GM18861 (cell line): ENCODE measurements around the gene DNLZ.
"Not testable (repeated sequence)": the region's sequence is repeated elsewhere in the genome, so short reads cannot be mapped to it uniquely, and the experiment has no call there.

ENCODE experiments used
- ATAC-seq: cut with Tn5 transposase; IDR thresholded peaks from one replicate; pipeline ENCODE4 v1.9.1; 2021; ENCODE audit not compliant: unreplicated experiment

Gene DNLZ

DNA sequence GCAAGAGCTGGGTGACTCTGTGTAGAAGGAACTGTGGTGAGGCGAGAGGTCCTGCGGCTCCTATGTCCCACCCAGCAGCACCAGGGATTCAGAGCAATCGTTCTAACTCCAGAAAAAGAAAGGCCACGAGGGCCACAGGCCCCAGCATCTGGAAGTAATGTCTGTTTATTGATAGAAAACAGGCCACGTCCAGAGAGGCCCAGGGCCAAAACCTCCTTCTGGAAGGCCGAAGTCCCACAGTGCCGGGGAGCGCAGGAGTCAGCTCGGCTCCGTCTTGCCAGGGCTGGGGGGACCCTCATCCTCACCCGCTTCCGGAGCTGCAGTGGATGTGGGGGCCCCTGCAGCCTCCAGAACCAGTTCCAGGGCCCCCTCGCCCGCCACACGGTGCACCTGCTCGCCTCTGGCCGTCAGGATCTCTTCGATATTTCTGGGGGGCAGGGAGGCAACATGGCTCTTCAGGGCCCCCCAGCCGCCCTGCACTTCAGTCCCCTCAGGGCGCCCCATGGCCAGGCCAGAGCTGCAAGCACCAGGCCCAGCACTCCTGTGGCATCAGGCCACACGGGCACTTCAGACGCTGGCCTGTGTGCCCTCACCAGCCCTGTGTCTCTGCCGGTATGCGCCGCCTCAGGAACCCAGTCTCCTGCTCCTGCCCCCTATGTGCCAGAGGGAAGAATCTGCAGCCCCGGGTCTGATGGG lies 1.6 kb downstream of the DNLZ start:
- ATAC-seq, result no peak

DNA sequence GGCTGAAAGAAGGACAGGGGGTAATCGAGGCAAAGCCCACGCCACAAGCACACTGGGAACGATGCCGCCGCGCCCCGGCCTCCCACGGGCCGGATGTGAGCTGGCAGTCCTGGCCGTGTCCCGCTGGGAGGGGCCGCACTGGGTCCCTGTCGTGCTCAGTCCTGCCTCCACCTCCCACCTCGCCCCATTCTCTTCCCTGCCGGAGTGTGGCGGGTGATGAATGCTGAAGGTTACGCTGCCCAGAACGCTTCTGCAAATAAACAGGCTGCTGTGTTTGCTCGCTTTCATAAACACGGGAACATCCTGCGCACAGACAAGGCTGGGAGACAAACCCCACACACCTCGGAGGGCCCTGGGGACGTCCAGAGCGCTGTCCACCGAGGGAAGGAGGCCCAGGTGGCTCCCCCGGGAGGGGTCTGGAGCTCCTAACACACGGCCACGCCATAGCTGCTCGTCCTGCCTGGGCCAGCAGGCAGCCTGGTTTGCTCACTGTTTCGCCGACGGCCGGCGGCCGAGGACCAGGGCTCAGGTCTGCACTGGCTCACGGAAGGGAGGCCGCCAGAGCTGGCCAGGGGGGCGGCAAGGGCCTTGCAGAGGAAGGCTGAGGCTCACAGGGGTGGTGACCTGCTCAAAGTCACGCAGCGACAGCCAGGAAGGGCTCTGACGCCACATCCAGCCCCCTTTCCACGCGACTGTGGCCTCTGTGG lies 2.3 kb downstream of the DNLZ start:
- no peak for ATAC-seq

DNA sequence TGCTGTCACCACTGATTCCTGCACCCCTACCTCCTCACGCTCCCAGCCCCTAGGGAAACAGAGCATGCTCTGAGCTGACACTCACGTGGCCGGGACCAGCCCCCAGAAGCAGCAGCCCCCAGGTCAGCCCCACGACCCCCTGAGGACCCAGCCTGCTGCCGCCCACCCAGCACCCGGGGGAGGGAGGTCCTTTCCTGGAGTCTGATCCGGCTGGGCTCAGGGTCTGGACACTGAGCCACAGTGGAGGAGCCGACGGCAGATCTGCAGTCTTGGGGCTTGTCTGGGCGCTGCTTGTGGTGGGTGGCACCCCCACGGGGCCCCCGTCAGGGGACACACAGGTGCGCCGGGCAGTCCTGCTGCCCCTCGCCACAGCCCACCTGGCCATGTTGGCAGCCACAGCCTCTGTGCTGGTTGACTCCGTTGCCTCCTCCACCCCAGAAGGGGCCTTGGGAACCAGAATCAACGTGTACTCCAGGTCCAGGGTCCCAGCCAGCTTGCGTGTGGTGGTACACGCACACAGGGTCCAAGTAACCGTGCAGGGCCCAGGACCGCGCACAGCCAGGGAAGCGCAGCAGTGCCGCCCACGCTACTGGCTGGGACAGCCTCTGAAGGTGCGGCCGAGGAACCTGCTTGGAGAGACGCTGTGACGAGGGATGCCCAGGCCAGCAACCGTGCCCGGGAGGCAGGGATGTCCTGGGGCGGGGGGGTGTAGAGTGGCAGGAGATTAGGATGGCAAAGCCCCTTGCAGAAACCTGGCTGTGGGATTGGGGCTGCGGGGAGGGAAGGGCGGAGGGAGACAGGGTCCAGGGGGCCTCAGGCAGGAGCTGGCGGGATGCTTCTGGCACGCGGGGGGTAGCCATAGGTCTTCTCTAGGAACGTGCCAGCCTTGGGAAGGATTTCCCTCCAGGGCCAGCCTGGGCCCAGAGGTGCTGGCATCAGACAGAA lies 3.5 kb downstream of the DNLZ start:
- no peak for ATAC-seq

DNA sequence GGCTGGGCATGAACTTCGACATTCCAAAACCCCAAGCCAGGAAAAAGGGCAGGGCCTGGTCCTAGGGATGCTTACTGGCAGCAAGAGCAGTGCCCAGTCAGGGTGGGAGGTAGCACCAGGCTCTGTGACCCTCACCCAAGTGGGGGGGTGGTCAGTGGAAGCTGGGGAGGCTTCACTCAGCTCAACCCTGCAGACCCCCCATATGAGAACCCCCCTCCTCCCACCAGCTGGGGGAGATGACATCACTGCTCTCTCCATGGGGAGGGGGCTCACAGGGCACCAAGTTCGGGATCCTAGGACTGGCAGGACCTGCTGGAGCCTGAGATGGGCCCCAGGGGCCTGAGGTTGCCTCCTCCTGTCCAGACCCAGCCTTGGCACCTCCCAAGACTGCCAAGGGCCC lies 4.7 kb downstream of the DNLZ start:
- ATAC-seq, result no peak

DNA sequence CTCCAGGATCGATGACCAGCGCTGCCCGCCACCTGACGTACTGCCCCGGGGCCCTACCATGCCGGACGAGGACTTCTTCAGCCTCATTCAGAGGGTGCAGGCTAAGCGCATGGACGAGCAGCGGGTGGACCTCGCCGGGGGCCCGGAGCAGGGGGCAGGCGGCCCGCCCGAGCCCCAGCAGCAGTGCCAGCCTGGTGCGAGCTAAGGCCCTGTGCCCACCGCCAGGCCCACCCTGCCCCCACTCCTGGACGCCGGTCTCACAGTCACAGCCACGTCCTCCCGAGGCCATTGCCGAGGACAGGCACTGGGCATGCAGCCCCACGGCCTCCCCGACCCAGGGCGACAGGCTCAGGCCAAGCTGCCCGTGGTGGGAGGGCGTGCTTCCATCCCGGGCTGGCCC lies 5.5 kb downstream of the DNLZ start:
- ATAC-seq, result no peak

DNA sequence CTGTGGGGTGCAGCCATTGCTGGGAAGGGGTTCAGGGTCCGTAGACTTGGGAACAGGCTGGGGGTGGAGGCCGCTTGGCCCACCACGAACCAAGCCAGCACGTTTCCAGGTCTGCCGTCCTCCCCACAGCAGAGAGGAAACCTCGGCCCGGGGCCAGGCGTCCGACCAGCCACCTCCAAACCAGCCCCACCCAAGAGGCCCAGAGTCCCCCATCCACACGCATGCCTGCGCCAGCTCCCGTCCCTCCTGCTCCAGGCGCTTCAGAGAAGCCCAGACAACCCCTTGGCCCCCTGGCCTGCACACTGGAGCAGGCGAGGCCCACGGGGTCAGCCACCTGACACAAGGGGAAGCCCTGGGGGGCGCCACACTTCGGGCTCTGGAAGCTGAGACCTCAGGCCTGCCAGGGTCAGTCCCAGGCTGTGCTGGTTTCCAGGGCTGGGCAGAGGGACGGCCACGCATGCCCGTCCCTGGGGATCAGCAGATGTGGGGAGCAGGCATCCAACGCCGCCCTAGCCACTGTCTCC lies 6.3 kb downstream of the DNLZ start:
- ATAC-seq, result no peak

DNA sequence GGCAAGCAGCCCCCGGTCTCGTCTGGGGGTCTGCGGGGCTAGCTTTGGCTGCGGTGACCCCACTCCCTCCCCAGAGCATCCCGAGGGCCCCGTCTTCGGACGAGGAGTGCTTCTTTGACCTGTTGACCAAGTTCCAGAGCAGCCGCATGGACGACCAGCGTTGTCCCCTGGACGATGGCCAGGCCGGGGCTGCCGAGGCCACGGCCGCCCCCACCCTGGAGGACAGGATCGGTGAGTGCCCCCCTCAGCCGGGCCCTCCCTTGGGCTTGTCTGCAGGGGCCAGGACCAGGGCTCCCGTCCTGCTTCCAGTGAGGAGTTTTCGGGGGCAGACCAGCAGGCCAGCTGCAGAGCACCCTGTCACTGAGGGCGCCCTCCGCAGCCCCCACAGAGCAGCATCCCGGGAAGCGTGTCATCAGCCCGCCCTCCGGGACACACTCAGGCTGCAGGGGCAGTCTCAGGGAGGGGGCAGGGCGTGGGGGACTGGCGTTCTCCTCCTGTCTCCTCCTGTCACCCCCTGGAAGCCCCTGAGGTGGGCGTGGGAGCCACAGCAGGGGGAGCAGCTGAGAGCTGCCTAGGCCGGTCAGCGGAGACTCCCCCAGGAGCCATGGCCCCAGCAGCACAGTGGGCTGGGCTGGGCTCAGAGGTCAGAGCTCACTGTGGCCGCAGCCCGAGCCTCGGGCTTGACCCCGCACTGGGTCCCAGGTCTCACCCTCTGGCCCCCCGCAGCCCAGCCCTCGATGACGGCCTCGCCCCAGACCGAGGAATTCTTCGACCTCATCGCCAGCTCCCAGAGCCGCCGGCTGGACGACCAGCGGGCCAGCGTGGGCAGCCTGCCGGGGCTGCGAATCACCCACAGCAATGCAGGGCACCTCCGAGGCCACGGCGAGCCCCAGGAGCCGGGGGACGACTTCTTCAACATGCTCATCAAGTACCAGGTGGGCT lies 7.7 kb downstream of the DNLZ start:
- ATAC-seq, result no peak

DNA sequence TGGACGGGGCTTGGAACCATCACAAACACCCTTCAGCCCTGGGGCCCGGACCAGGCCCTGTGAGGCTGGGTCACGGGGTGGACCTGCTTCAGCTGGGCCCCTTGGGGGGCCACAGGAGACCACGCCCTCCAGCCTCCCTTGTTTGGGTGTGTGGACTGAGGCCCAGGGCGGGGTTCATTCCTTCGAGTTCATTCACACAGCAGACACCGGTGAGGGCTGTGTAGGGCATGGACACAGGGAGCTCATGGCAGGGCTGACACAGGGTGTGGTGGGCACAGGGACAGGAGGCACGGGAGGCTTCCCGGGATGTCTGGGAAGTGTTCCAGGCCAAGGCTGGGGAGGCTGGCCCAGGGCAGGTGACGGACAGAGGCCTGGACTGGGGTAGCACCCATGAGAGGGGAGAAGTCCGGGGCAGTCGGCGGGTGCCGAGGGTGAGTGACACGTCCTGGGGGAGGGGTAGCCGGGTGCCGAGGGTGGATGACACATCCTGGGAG lies 8.9 kb downstream of the DNLZ start:
- ATAC-seq, result no peak

DNA sequence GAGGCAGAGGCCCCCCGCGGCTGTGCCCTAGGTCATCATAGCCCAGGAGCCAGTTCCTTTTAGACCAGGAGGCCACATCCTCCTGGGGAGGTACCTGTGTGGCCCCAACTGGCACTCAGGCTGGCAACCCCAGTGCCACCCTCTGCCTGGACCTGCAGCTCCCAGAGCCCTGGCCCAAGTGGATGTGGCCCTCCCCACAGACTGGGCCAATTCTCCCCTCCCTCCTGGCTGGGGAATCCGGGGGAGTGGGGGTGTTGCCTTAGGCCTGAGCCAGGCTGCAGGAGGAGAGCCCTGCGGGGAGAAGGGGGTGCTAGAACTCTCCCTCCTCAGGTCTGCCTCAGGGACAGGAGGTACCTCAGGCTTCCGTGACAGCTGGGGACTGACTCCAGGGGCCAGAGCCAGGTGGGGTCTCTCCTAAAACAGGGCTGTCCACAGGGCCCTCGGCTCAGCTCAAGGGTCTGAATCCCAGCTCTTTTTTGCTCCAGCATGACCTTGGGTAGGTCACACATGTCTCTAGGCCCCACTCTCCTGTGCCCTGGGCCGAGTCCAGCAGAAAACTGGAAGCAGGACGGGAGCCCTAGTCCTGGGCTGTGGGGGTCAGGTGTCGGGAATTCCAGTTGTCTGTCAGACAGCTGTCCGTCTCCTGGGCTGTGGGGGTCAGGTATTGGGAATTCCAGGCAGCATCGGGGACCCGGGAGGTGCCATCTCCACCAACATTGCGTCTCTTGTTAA lies 9.6 kb downstream of the DNLZ start:
- no peak for ATAC-seq

DNA sequence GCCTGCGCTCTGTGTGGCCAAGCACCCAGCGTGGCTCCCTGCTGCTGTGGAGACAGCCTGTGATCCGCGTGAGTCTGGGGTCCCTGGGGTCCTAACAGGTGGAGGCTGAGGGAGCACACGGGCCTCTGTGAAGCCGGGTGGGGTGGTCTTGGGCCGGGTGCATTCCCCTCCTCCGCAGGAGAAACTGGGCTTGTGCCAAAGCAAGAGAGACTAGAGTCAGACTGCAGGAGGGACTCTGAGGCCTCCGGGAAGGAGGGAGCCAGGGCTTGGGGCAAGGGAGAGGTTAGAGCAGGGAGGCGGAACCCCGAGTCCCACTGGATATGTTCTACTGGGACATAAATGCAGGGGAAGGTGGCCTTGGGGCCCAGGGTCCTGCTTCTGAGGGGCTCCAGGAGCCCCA lies 10.5 kb downstream of the DNLZ start:
- ATAC-seq, result no peak

DNA sequence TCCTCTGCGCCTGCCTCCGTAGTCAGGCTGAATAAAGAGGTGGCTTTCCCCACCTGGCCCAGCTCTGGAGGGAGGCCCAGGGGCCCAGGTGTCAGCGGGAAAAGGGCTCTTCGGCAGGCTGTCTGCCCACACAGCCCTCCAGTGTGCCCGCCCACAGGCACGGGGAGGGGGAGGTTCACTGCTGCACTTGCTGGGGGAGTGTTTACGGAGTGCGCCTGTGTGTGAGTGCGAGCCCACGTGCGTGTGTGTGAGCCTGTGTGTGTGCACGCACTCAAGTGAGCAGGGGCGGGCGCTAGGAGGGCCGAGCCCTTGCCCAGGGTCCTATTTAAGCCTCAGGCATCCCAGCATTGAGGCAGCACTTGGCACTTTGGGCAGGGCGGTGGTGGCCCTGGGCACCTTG lies 10.9 kb downstream of the DNLZ start:
- no peak for ATAC-seq

DNA sequence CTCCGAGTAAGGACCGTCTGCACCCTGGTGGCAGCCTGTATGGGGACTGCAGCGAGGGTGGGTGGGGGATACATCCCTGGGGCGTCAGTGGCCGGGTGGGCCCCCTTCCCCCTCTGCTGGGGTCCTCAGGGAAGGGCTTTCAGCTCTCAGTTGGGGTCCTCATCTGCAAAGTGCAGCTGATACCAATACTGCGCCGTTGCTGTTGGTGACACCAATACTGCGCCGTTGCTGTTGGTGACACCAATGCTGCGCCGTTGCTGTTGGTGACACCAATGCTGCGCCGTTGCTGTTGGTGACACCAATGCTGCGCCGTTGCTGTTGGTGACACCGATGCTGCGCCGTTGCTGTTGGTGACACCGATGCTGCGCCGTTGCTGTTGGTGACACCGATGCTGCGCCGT lies 11.7 kb downstream of the DNLZ start:
- not testable (repeated sequence) for ATAC-seq

DNA sequence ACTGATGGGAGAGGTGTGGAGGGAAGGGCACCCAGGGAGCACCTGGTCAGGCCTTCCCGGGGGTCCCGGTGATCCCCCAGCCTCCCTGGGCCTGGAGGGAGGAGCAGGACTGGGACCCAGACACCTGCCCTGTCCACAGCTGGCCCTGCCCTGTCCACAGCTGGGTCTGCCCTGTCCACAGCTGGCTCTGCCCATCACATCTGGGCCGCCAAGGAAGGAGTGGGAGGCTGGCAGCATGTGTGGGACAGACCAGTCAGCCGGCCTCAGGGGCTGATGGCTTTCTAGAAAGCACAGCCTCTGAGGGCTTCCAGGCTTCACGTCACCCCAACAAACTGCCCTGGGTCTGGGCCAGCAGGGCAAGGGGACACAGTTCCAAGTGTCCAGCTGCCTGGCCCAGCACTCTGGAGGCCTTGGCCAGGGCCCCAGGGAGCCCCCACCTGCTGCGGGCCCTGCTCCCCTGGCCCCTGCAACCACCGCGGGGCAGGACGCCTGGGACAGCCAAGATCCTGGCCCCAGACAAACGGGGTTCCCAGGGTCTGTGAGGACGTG lies 12.2 kb downstream of the DNLZ start:
- ATAC-seq, result no peak

DNA sequence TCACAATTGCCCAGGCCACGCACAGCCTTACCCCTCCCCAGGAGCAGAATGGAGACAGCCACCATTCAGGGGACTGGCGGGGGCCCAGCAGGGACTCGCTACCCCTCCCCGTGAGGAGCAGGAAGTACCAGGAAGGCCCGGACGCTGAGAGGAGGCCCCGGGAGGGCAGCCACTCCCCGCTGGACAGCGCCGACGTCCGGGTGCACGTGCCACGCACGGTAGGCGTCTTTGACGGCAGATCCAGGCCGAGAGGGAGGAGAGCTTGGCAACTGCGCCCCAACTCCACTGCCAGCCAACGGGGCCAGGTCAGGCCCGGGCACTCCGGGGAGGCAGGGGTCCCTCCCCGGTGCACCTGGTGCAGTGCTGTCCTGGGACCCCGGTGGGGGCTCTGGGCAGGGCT lies 14.0 kb downstream of the DNLZ start:
- no peak for ATAC-seq

DNA sequence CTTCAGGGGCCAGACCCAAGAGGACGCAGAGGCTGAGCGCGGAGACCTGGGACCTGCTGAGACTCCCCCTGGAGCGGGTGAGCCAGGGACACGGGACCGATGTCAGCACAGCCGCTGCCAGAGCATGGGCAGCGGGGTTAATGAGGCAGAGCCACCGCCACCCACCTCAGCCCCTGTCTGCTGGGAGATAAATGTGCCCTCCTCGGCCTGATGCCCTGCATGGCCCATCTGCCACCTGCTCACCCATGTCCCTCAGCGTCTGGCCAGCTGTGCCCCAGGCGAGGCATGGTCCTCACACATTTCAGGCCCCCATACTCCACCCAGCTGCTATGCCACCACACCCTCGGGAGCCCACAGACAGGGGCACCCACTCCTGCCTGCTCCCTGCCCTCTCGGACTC lies 14.9 kb downstream of the DNLZ start:
- no peak for ATAC-seq

DNA sequence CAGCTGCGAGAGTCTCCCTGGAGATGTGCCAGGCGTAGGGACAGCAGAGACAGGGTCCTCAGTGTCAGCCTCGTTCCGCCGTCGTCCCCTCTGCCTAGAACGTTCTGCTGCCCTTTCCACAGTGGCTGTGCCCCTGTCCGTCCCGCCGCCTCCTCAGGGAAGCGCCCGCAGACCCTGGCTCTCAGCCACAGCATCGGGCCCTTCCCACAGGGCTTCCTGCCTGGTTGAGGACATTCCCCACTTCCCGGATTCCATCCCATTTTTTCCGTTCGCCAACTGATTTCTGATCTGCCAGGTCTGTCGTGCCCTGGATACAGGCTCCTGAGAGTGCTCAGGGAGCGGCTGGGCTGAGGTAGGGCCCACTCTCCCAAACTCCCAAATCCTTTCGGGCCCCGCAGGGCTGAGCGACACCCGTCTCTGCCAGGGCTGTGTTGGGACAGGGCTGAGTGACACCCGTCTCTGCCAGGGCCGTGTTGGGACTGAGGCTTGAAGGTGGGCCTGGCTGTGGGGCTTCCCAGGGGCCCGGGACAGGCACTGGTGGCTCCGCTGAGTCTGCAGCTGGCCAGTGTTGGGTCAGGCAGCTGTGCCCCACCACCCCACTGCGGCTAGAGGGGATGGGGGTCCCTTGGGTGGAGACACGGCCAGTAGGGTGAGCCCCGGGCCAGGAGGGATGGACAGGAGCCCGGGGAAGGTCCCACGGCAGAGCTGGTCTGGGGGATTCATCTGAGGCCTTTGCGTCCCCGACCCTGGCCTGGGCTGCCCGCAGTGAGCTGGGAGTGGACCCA lies 15.9 kb downstream of the DNLZ start:
- no peak for ATAC-seq

DNA sequence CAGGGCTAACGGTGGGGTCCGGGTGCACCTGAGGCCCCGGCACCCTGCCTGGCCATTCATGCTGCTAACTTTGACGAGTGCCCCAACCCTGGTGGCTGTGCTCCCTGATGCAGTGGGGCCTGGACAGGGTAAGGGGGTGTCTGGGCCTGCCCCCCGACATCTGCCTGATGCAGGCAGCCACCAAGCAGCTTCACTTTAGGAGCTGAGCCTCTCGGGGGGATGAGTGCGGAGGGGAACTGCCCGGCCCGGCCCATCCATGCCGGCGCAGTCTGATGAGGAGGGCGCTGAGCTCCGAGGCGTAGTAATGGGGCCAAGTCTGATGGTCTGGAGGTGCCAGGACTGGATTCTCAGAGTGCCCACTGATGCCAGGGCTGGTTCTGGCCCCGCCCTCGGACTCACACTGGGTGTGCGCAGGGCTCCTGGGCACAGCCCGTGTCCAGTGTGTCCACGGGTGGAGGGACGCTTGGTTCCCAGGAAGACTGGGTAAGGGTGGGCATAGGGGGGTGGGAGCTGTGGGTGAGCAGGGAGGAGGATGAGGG lies 16.5 kb downstream of the DNLZ start:
- no peak for ATAC-seq

DNA sequence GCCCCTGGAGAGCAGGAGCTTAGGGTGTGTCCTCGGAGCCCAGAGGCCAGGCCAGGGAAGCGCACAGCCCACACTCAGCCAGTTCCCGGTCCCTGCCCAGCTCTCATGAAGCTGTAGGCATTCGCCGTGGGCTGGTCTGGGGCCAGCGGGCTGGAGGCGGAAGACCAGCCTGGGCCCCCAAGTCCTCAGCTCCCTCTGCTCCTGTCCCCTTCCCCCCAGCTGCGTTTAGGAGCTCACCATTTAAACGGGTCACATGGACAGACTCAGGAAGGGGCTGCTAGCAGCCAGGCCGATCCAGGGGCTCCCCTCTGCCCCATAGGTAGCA lies 17.4 kb downstream of the DNLZ start:
- no peak for ATAC-seq
